ENCODE measurements around the gene C3orf49. TPM values are rescaled to one million over a fixed set of nuclear protein-coding genes. Genes with fewer than 3 reads are reported as not detected.

Gene C3orf49
- total RNA-seq, 1 donor: not detected

- Histone ChIP-seq H3K4me2 (ENCODE audit: insufficient read depth, low read length) (no peak overlapping the region), H3K4me1 (ENCODE audit: insufficient read depth, low read length) (peaks cover 37% of the 10 kb centered on the region), H2AFZ (ENCODE audit: low read length) (no peak overlapping the region), H3K27me3 (ENCODE audit: insufficient read depth, low read length) (no peaks in the 10 kb centered on the region), H3K9me3 (ENCODE audit: low read depth, low read length) (no peaks in the 10 kb centered on the region), H3K79me2 (ENCODE audit: insufficient read depth, low read length) (peaks cover 84% of the 10 kb centered on the region), H3K27ac (ENCODE audit: low read depth, low read length) (no peak overlapping the region), H3K36me3 (ENCODE audit: insufficient read depth, low read length) (no peaks in the 10 kb centered on the region), H4K20me1 (ENCODE audit: insufficient read depth, low read length) (peaks cover 51% of the 10 kb centered on the region), H3K4me3 (ENCODE audit: insufficient read depth, low read length) (no peak overlapping the region)
- no peak for TF ChIP-seq CTCF (IDR thresholded peaks at IDR 0.05; ENCODE audit: extremely low read depth, low read depth, low read length)
- DNase-seq (ENCODE audit: insufficient read length, low spot score, missing footprints): no peak
Observed at GRCh38 chr3:63876260-63876659, 57.2 kb downstream of the C3orf49 start.

- H2AFZ ChIP-seq (ENCODE audit: low read length): no peak overlapping the region
- peaks cover 93% of the 10 kb centered on the region for H3K79me2 ChIP-seq (ENCODE audit: insufficient read depth, low read length)
- peaks cover 25% of the 10 kb centered on the region for H3K4me1 ChIP-seq (ENCODE audit: insufficient read depth, low read length)
- H3K27ac ChIP-seq (ENCODE audit: low read depth, low read length): no peak overlapping the region
- DNase-seq (ENCODE audit: insufficient read length, low spot score, missing footprints): peak; percentile 83
- no peaks in the 10 kb centered on the region for H3K27me3 ChIP-seq (ENCODE audit: insufficient read depth, low read length)
- H3K9me3 ChIP-seq (ENCODE audit: low read depth, low read length): no peaks in the 10 kb centered on the region
- no peak for TF ChIP-seq CTCF (IDR thresholded peaks at IDR 0.05; ENCODE audit: extremely low read depth, low read depth, low read length)
- peak overlapping the region; percentile 25 for H3K4me2 ChIP-seq (ENCODE audit: insufficient read depth, low read length)
- H3K36me3 ChIP-seq (ENCODE audit: insufficient read depth, low read length): no peaks in the 10 kb centered on the region
- no peak overlapping the region for H3K4me3 ChIP-seq (ENCODE audit: insufficient read depth, low read length)
- H4K20me1 ChIP-seq (ENCODE audit: insufficient read depth, low read length): peaks cover 53% of the 10 kb centered on the region
Observed at GRCh38 chr3:63877737-63878393, 58.8 kb downstream of the C3orf49 start.

- H4K20me1 ChIP-seq (ENCODE audit: insufficient read depth, low read length): peaks cover 50% of the 10 kb centered on the region
- H3K4me1 ChIP-seq (ENCODE audit: insufficient read depth, low read length): peaks cover 25% of the 10 kb centered on the region
- no peak overlapping the region for H3K4me3 ChIP-seq (ENCODE audit: insufficient read depth, low read length)
- no peak for DNase-seq (ENCODE audit: insufficient read length, low spot score, missing footprints)
- H3K27ac ChIP-seq (ENCODE audit: low read depth, low read length): no peak overlapping the region
- no peaks in the 10 kb centered on the region for H3K9me3 ChIP-seq (ENCODE audit: low read depth, low read length)
- H3K4me2 ChIP-seq (ENCODE audit: insufficient read depth, low read length): peak overlapping the region; percentile 25
- no peak overlapping the region for H2AFZ ChIP-seq (ENCODE audit: low read length)
- no peak for TF ChIP-seq CTCF (IDR thresholded peaks at IDR 0.05; ENCODE audit: extremely low read depth, low read depth, low read length)
- peaks cover 93% of the 10 kb centered on the region for H3K79me2 ChIP-seq (ENCODE audit: insufficient read depth, low read length)
- H3K27me3 ChIP-seq (ENCODE audit: insufficient read depth, low read length): no peaks in the 10 kb centered on the region
- H3K36me3 ChIP-seq (ENCODE audit: insufficient read depth, low read length): no peaks in the 10 kb centered on the region
Observed at GRCh38 chr3:63878394-63879060, 59.4 kb downstream of the C3orf49 start.

GRCh38 chr3:63880653-63881052 lies 61.6 kb downstream of the C3orf49 start:
- Histone ChIP-seq H3K4me2 (ENCODE audit: insufficient read depth, low read length) (no peak overlapping the region), H3K4me1 (ENCODE audit: insufficient read depth, low read length) (peaks cover 25% of the 10 kb centered on the region), H3K27me3 (ENCODE audit: insufficient read depth, low read length) (no peaks in the 10 kb centered on the region), H3K79me2 (ENCODE audit: insufficient read depth, low read length) (peaks cover 87% of the 10 kb centered on the region), H3K9me3 (ENCODE audit: low read depth, low read length) (no peaks in the 10 kb centered on the region), H3K27ac (ENCODE audit: low read depth, low read length) (no peak overlapping the region), H3K4me3 (ENCODE audit: insufficient read depth, low read length) (no peak overlapping the region), H4K20me1 (ENCODE audit: insufficient read depth, low read length) (peaks cover 37% of the 10 kb centered on the region), H2AFZ (ENCODE audit: low read length) (no peak overlapping the region), H3K36me3 (ENCODE audit: insufficient read depth, low read length) (no peaks in the 10 kb centered on the region)
- no peak for TF ChIP-seq CTCF (IDR thresholded peaks at IDR 0.05; ENCODE audit: extremely low read depth, low read depth, low read length)
- DNase-seq (ENCODE audit: insufficient read length, low spot score, missing footprints): no peak
